SU-DHL-6 (cell line): ENCODE measurements around the gene SRPRB.

Source experiments
- H2AFZ ChIP-seq: fragments of 200-600 bp; sonication (generic); 2 replicates; pipeline ENCODE4 v1.6.1; 2014; ENCODE audit warnings: low read depth, mild to moderate bottlenecking, moderate library complexity, mixed read lengths, antibody characterized with exemption, low read length; ENCODE audit not compliant: severe bottlenecking
- H3F3A ChIP-seq: fragments of 200-600 bp; shearing (Covaris generic); 2 replicates; pipeline ENCODE4 v1.6.0; 2016; ENCODE audit warnings: antibody characterized with exemption, mild to moderate bottlenecking; ENCODE audit not compliant: insufficient read depth
- H3K27ac ChIP-seq: fragments of 200-600 bp; sonication (generic); 2 replicates; pipeline ENCODE4 v1.5.1; 2016; ENCODE audit warnings: low read depth, mild to moderate bottlenecking, low read length, moderate library complexity, mixed read lengths
- H3K27me3 ChIP-seq: fragments of 200-600 bp; sonication (generic), shearing (Covaris generic); 2 replicates; pipeline ENCODE4 v1.6.0; 2014; ENCODE audit warnings: mild to moderate bottlenecking, low read length
- H3K36me3 ChIP-seq: fragments of 200-600 bp; sonication (generic); 2 replicates; pipeline ENCODE4 v1.6.1; 2014; ENCODE audit warnings: mild to moderate bottlenecking, low read length, mixed read lengths
- H3K4me2 ChIP-seq: fragments of 300-600, 200-600 bp; shearing (Covaris generic), sonication (generic); 2 replicates; pipeline ENCODE4 v1.6.0; 2014; ENCODE audit warnings: low read length, low read depth, mild to moderate bottlenecking; ENCODE audit not compliant: poor library complexity, severe bottlenecking
- H3K4me3 ChIP-seq: fragments of 200-600 bp; sonication (generic); 2 replicates; pipeline ENCODE4 v1.5.1; 2014; ENCODE audit warnings: antibody characterized with exemption, low read length, mild to moderate bottlenecking, mixed read lengths; ENCODE audit not compliant: insufficient read depth, poor library complexity, severe bottlenecking
- H3K79me2 ChIP-seq: fragments of 200-600 bp; sonication (generic); 2 replicates; pipeline ENCODE4 v1.6.1; 2014; ENCODE audit warnings: mild to moderate bottlenecking, low read length, moderate library complexity; ENCODE audit not compliant: insufficient read depth
- H3K9ac ChIP-seq: fragments of 200-600 bp; sonication (generic); 2 replicates; pipeline ENCODE4 v1.7.0; 2014; ENCODE audit warnings: mild to moderate bottlenecking, low read length
- H3K9me2 ChIP-seq: fragments of 200-600 bp; sonication (generic); replicated peaks from 2 replicates; pipeline ENCODE4 v1.6.1; 2014; ENCODE audit warnings: low read length; ENCODE audit not compliant: insufficient read depth
- H3K9me3 ChIP-seq: fragments of 200-600 bp; sonication (generic); 2 replicates; pipeline ENCODE4 v1.6.1; 2014; ENCODE audit warnings: low read length, mixed read lengths; ENCODE audit not compliant: insufficient read depth
- H4K20me1 ChIP-seq: fragments of 200-600 bp; sonication (generic); 2 replicates; pipeline ENCODE4 v1.6.1; 2014; ENCODE audit warnings: low read depth, mild to moderate bottlenecking, antibody characterized with exemption, low read length, moderate library complexity, mixed read lengths
- CTCF ChIP-seq: fragments of 200-600 bp; sonication (generic); IDR thresholded peaks from one replicate; pipeline ENCODE4 v1.5.1; 2017; ENCODE audit warnings: antibody characterized with exemption, mild to moderate bottlenecking, low read length, moderate library complexity; ENCODE audit not compliant: insufficient read depth, poor library complexity, severe bottlenecking
- EZH2phosphoT487 ChIP-seq: fragments of 200-600 bp; sonication (generic), shearing (Covaris generic); conservative IDR thresholded peaks from 2 replicates; pipeline ENCODE4 v1.6.1; 2018; ENCODE audit warnings: mild to moderate bottlenecking, antibody characterized with exemption, low read length, moderate library complexity, mixed read lengths

SRPRB gene

GRCh38 chr3:133829310-133829707 lies 23.7 kb downstream of the SRPRB start:
- Histone ChIP-seq H3K9ac (no peak overlapping the region), H3K4me3 (no peak overlapping the region), H3K79me2 (no peaks in the 10 kb centered on the region), H4K20me1 (no peaks in the 10 kb centered on the region), H3K9me3 (no peaks in the 10 kb centered on the region), H3K36me3 (no peaks in the 10 kb centered on the region), H3K27me3 (no peaks in the 10 kb centered on the region), H2AFZ (no peak overlapping the region), H3K9me2 (no peaks in the 10 kb centered on the region), H3F3A (no peaks in the 10 kb centered on the region), H3K27ac (no peak overlapping the region), H3K4me2 (no peak overlapping the region)
- TF ChIP-seq CTCF, result no peak
- TF ChIP-seq EZH2phosphoT487, result no peak

GRCh38 chr3:133830071-133830470 lies 24.5 kb downstream of the SRPRB start:
- TF ChIP-seq EZH2phosphoT487 (no peak), CTCF (no peak)
- no peak overlapping the region for H3K4me3 ChIP-seq
- no peaks in the 10 kb centered on the region for H3K9me3 ChIP-seq
- H3K9me2 ChIP-seq, result no peaks in the 10 kb centered on the region
- no peaks in the 10 kb centered on the region for H4K20me1 ChIP-seq
- no peak overlapping the region for H3K9ac ChIP-seq
- H3K36me3 ChIP-seq, result no peaks in the 10 kb centered on the region
- H3K79me2 ChIP-seq, result no peaks in the 10 kb centered on the region
- H3F3A ChIP-seq, result no peaks in the 10 kb centered on the region
- H3K27me3 ChIP-seq, result no peaks in the 10 kb centered on the region
- no peak overlapping the region for H3K4me2 ChIP-seq
- no peak overlapping the region for H2AFZ ChIP-seq
- no peak overlapping the region for H3K27ac ChIP-seq

GRCh38 chr3:133831966-133832801 lies 26.6 kb downstream of the SRPRB start:
- no peak overlapping the region for H3K9ac ChIP-seq

More at GRCh38 chr3:133831966-133832801, 26.6 kb downstream of the SRPRB start:
- H3K36me3 ChIP-seq, result no peaks in the 10 kb centered on the region
- no peaks in the 10 kb centered on the region for H3K9me3 ChIP-seq
- no peaks in the 10 kb centered on the region for H4K20me1 ChIP-seq
- H3K4me3 ChIP-seq, result no peak overlapping the region
- H3F3A ChIP-seq, result no peaks in the 10 kb centered on the region
- no peaks in the 10 kb centered on the region for H3K9me2 ChIP-seq
- H3K4me2 ChIP-seq, result no peak overlapping the region
- H3K27ac ChIP-seq, result no peak overlapping the region
- no peaks in the 10 kb centered on the region for H3K79me2 ChIP-seq
- H2AFZ ChIP-seq, result no peak overlapping the region
- H3K27me3 ChIP-seq, result no peaks in the 10 kb centered on the region
- TF ChIP-seq CTCF (no peak), EZH2phosphoT487 (no peak)
